GM12878 (cell line): ENCODE data around the gene TIGD1. TPM values are rescaled to one million over a fixed set of nuclear protein-coding genes. Genes with fewer than 3 reads are reported as not detected.

ENCODE experiments used
- ATAC-seq: fragments of 200-7000 bp; cut with Tn5 transposase; 3 replicates; pipeline ENCODE4 v1.9.1; 2020; ENCODE audit warnings: mild to moderate bottlenecking, moderate library complexity
- BruUV-seq: library from RNA; stranded (reverse); fragments of 400-500 nt; replicated peaks from 2 replicates; lab custom pipeline; 2021; lab: Mats Ljungman, UMichigan
- CTCF ChIA-PET: fragments of 300-600 bp; sonication (Branson Sonifier 250); formaldehyde crosslinking; extraction: SDS; loops from one replicate; lab custom pipeline; 2021; ENCODE audit warnings: inconsistent platforms; lab: Yijun Ruan, JAX
- POLR2A ChIA-PET: fragments of 350-600 bp; formaldehyde crosslinking; extraction: SDS; loops from one replicate; lab custom pipeline; 2021; ENCODE audit warnings: inconsistent platforms; lab: Charles Lee
- RAD21 ChIA-PET: fragments of 300-600 bp; sonication (Branson Sonifier 250); formaldehyde crosslinking; loops from one replicate; lab custom pipeline; 2023; ENCODE audit warnings: antibody characterized with exemption; ENCODE audit not compliant: unreplicated experiment; lab: Charles Lee
- SMC1A ChIA-PET: fragments of 300-600 bp; sonication (Branson Sonifier 250); formaldehyde crosslinking; loops from one replicate; lab custom pipeline; 2023; ENCODE audit not compliant: unreplicated experiment, uncharacterized antibody; lab: Charles Lee
- DNase-seq: peaks from one replicate; pipeline ENCODE4 v3.0.0-alpha.2; 2011; ENCODE audit warnings: low read depth, low spot score
- FAIRE-seq: peaks from 3 replicates; lab custom pipeline; 2011; peaks lifted over from hg19 to GRCh38; lab: Jason Lieb, UNC
- H2AFZ ChIP-seq: 2 replicates; pipeline ENCODE4 v1.6.0; 2011; ENCODE audit warnings: low read depth, low read length, control low read depth; ENCODE audit not compliant: control insufficient read depth
- H3K27ac ChIP-seq: 2 replicates; pipeline ENCODE4 v1.5.1; 2011; ENCODE audit warnings: control low read depth; ENCODE audit not compliant: control insufficient read depth, insufficient read depth
- H3K27me3 ChIP-seq, 2 experiments: replicated peaks in 1 of 2; 2 replicates each; pipeline versions ENCODE4 v1.6.0 to v1.6.1; 2011; ENCODE audit warnings: low read length in 1 of 2; ENCODE audit not compliant: control insufficient read depth in 2 of 2, insufficient read depth in 2 of 2
- H3K36me3 ChIP-seq, 2 experiments: 2 replicates each; pipeline ENCODE4 v1.5.1; 2011; ENCODE audit warnings: low read length in 1 of 2; ENCODE audit not compliant: control insufficient read depth in 2 of 2, insufficient read depth in 2 of 2
- H3K4me1 ChIP-seq: 2 replicates; pipeline ENCODE4 v1.6.1; 2011; ENCODE audit warnings: mild to moderate bottlenecking, low read length, moderate library complexity, mixed read lengths; ENCODE audit not compliant: control insufficient read depth, insufficient read depth
- H3K4me2 ChIP-seq: 2 replicates; pipeline ENCODE4 v1.6.0; 2011; ENCODE audit warnings: control low read depth; ENCODE audit not compliant: control insufficient read depth, insufficient read depth
- H3K4me3 ChIP-seq: fragments of 200-600 bp; sonication (generic); 2 replicates; pipeline ENCODE4 v1.5.1; 2016
- H3K79me2 ChIP-seq: 2 replicates; pipeline ENCODE4 v1.6.0; 2011; ENCODE audit warnings: low read length; ENCODE audit not compliant: control insufficient read depth, insufficient read depth
- H3K9ac ChIP-seq: 2 replicates; pipeline ENCODE4 v1.8.0; 2011; ENCODE audit warnings: low read length, control low read depth, mixed read lengths; ENCODE audit not compliant: control insufficient read depth, insufficient read depth
- H3K9me3 ChIP-seq: replicated peaks from 3 replicates; pipeline ENCODE4 v1.5.1; 2011; ENCODE audit warnings: mild to moderate bottlenecking, low read length; ENCODE audit not compliant: control insufficient read depth, insufficient read depth
- H4K20me1 ChIP-seq: 2 replicates; pipeline ENCODE4 v1.6.0; 2011; ENCODE audit not compliant: control insufficient read depth, insufficient read depth
- BCL11A ChIP-seq: IDR thresholded peaks from 2 replicates; pipeline ENCODE4 v1.6.1; 2011; ENCODE audit warnings: low read depth, low read length
- FOXK2 ChIP-seq: fragments of 450-650 bp; IDR thresholded peaks from 2 replicates; pipeline ENCODE4 v1.6.1; 2017; ENCODE audit warnings: mild to moderate bottlenecking, moderate library complexity
- HSF1 ChIP-seq: fragments of 150-350 bp; IDR thresholded peaks from 2 replicates; pipeline ENCODE4 v1.6.1; 2014; ENCODE audit warnings: mild to moderate bottlenecking, low read depth, low read length
- PML ChIP-seq: IDR thresholded peaks from 2 replicates; pipeline ENCODE4 v1.6.1; 2012; ENCODE audit warnings: low read length, inconsistent platforms
- POU2F2 ChIP-seq: IDR thresholded peaks from 3 replicates; pipeline ENCODE4 v1.6.1; 2011; ENCODE audit warnings: low read depth, mild to moderate bottlenecking, low read length, borderline replicate concordance
- SUPT20H ChIP-seq: IDR thresholded peaks from 2 replicates; pipeline ENCODE4 v1.6.1; 2011; ENCODE audit warnings: low read depth, mild to moderate bottlenecking, low read length, moderate library complexity, borderline replicate concordance; ENCODE audit not compliant: control insufficient read depth
- TCF7 ChIP-seq: IDR thresholded peaks from 2 replicates; pipeline ENCODE4 v1.6.1; 2014; ENCODE audit warnings: antibody characterized with exemption, borderline replicate concordance
- ZBED1 ChIP-seq: IDR thresholded peaks from 2 replicates; pipeline ENCODE4 v1.6.1; 2016; ENCODE audit warnings: borderline replicate concordance
- ZNF207 ChIP-seq: fragments of 450-650 bp; IDR thresholded peaks from 2 replicates; pipeline ENCODE4 v1.6.1; 2014; ENCODE audit warnings: antibody characterized with exemption, mild to moderate bottlenecking, borderline replicate concordance
- ZNF24 ChIP-seq: fragments of 450-650 bp; IDR thresholded peaks from 2 replicates; pipeline ENCODE4 v1.6.1; 2017; ENCODE audit warnings: antibody characterized with exemption, mild to moderate bottlenecking
- WGBS: methylation state at CpG from one replicate; pipeline ENCODE4 v1.1.6; 2016; ENCODE audit warnings: low lambda C conversion rate; ENCODE audit not compliant: insufficient replicate concordance, insufficient coverage; ENCODE audit errors: missing lambda C conversion rate; 5-methylcytosine and 5-hydroxymethylcytosine counted together
- in situ Hi-C: fragments of 300-500 bp; cut with MboI; formaldehyde crosslinking; loops from 9 replicates; pipeline ENCODE4 v1.14.3; 2018; ENCODE audit warnings: mixed read lengths
- intact Hi-C: fragments of 100-400 bp; cut with micrococcal nuclease; formaldehyde crosslinking; loops from one replicate; pipeline ENCODE4 v1.14.2; 2022; ENCODE audit not compliant: unreplicated experiment
- polyA plus RNA-seq, 11 experiments: library from polyadenylated mRNA; depleted of rRNA in 4 of 11; unstranded in 6 of 11; stranded (reverse) in 5 of 11; fragments of >200 nt; fragmentation: Nextera tagmentation in 4 of 11; fragmentation: Illumina TruSeq in 1 of 11; extraction: Ambion mirVana in 4 of 11; extraction: Trizol in 1 of 11; gene quantifications; 1 replicate in 1 of 11; 2 replicates in 10 of 11; pipeline versions ENCODE4 v1.2.1 to v1.2.3, GENCODE V29; 2011 to 2016; ENCODE audit warnings: inconsistent platforms in 2 of 11, missing spikeins in 2 of 11, low read depth in 1 of 11
- total RNA-seq, 4 experiments: library from RNA; depleted of rRNA in 3 of 4; stranded (reverse); fragments of >200 nt in 3 of 4; fragmentation: Illumina TruSeq in 1 of 4; extraction: Trizol in 1 of 4; gene quantifications; 2 replicates each; pipeline versions ENCODE4 v1.2.1 to v1.2.3, GENCODE V29; 2013 to 2021
- TF ChIP-seq, protein P1 (sequence below): fragments of 450-650 bp; IDR thresholded peaks from 2 replicates; pipeline ENCODE4 v1.6.1; 2017; ENCODE audit warnings: mild to moderate bottlenecking

Gene TIGD1
- total and polyA plus RNA-seq, 10 of the 15 experiments (the other 5 are each of a cell fraction or from before 2014, with no cell fraction given): 1.4 to 8.4 (median 5.6) TPM

- TF ChIP-seq FOXK2 (no peak), ZBED1 (no peak)
- RAD21 ChIA-PET: no interaction called here
- no peak for FAIRE-seq
- no peak overlapping the region for H3K4me3 ChIP-seq
- H3K9ac ChIP-seq: no peak overlapping the region
- SMC1A ChIA-PET: no interaction called here
- CTCF ChIA-PET: no interaction called here
- 42% methylated on average over 7 of the region's 7 CpGs for WGBS
- no peak for DNase-seq
- ATAC-seq: no peak
- intact Hi-C loops: no loop called here
- H3K4me2 ChIP-seq: no peak overlapping the region
- no peaks in the 10 kb centered on the region for H3K9me3 ChIP-seq
- BruUV-seq: no TSS peak
- no peak overlapping the region for H3K27ac ChIP-seq
- H2AFZ ChIP-seq: no peak overlapping the region
- POLR2A ChIA-PET: interaction anchor here (0.8 kb wide), 1 partner anchor 643 kb away, joined by 5 read pairs; no protein-coding TSS in a partner anchor
- no peaks in the 10 kb centered on the region for H3K79me2 ChIP-seq
- H3K36me3 ChIP-seq: no peaks in the 10 kb centered on the region
- H3K27me3 ChIP-seq: no peaks in the 10 kb centered on the region
- in situ Hi-C loops: no loop called here
- H4K20me1 ChIP-seq: no peaks in the 10 kb centered on the region
- no peaks in the 10 kb centered on the region for H3K4me1 ChIP-seq
These were observed 43.6 kb upstream of the TIGD1 start for GRCh38 chr2:232593982-232594381.

DNA sequence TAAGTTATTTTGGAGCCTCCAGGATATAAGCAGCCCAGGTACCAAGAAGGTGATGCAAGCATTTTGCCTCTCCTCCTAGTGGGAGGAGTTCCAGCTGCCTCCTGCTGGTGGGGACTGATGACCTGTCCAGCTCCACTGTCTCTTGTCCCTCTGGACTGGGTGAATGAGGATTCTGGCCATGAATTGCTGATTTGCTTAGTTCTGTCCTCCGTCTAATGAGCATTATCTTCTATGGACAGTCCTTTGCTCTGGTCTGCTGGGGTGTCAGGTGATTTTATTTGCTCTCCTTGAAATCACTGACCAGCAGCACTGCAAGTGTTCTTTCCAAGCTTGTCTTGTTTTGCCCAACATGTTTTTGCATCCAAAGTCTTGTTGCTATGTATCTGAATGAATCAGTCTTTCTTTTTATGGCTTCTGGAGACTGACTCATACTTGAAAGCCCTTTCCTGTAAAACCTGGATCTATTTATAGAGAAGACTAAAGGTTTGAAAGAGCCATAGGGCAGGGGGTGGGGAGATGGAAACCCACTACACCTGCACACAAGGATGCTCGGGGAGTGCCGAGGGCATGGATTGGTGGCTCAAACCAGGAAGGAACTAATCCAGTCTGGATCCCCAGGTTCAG lies 42.5 kb upstream of the TIGD1 start:
- H3K9ac ChIP-seq: no peak overlapping the region
- H3K27ac ChIP-seq: no peak overlapping the region
- BruUV-seq: no TSS peak
- ATAC-seq (no peak), DNase-seq (no peak), FAIRE-seq (no peak)
- H3K4me3 ChIP-seq: no peak overlapping the region
- ChIA-PET POLR2A (no interaction called here), RAD21 (no interaction called here), CTCF (interaction anchor here (1.8 kb wide), 1 partner anchor 12 kb away, joined by 8 read pairs; no protein-coding TSS in a partner anchor), SMC1A (no interaction called here)
- no peaks in the 10 kb centered on the region for H4K20me1 ChIP-seq
- H3K9me3 ChIP-seq: no peaks in the 10 kb centered on the region
- no peak overlapping the region for H2AFZ ChIP-seq
- no peaks in the 10 kb centered on the region for H3K79me2 ChIP-seq
- no peaks in the 10 kb centered on the region for H3K4me1 ChIP-seq
- H3K27me3 ChIP-seq: no peaks in the 10 kb centered on the region
- no peaks in the 10 kb centered on the region for H3K36me3 ChIP-seq
- intact Hi-C loops (no loop called here), in situ Hi-C loops (no loop called here)
- 79% methylated on average over 3 of the region's 3 CpGs for WGBS
- no peak overlapping the region for H3K4me2 ChIP-seq
- TF ChIP-seq HSF1: no peak
- TF ChIP-seq TCF7: no peak
- TF ChIP-seq SUPT20H: no peak
- TF ChIP-seq, protein P1, sequence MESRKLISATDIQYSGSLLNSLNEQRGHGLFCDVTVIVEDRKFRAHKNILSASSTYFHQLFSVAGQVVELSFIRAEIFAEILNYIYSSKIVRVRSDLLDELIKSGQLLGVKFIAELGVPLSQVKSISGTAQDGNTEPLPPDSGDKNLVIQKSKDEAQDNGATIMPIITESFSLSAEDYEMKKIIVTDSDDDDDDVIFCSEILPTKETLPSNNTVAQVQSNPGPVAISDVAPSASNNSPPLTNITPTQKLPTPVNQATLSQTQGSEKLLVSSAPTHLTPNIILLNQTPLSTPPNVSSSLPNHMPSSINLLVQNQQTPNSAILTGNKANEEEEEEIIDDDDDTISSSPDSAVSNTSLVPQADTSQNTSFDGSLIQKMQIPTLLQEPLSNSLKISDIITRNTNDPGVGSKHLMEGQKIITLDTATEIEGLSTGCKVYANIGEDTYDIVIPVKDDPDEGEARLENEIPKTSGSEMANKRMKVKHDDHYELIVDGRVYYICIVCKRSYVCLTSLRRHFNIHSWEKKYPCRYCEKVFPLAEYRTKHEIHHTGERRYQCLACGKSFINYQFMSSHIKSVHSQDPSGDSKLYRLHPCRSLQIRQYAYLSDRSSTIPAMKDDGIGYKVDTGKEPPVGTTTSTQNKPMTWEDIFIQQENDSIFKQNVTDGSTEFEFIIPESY: no peak
- TF ChIP-seq BCL11A: no peak
- TF ChIP-seq POU2F2: no peak
- no peak for TF ChIP-seq ZNF207
- no peak for TF ChIP-seq ZNF24
- TF ChIP-seq PML: no peak
